ENCODE results near the gene SNTG2.

SNTG2 gene

GRCh38 chr2:1259746-1260145 lies 309.1 kb downstream of the SNTG2 start:
- FAIRE-seq (no peak), DNase-seq (ENCODE audit: insufficient read length, low spot score) (no peak)
- no peak for TF ChIP-seq POLR2A (IDR thresholded peaks at IDR 0.05; ENCODE audit: low read depth, low read length)

- TF ChIP-seq POLR2A (IDR thresholded peaks at IDR 0.05; ENCODE audit: low read depth, low read length): no peak
- FAIRE-seq: no peak
- DNase-seq (ENCODE audit: insufficient read length, low spot score): no peak
Measured at GRCh38 chr2:1262609-1263008, 312.0 kb downstream of the SNTG2 start.

GRCh38 chr2:1265454-1265853 lies 314.8 kb downstream of the SNTG2 start:
- FAIRE-seq: no peak
- no peak for TF ChIP-seq POLR2A (IDR thresholded peaks at IDR 0.05; ENCODE audit: low read depth, low read length)
- no peak for DNase-seq (ENCODE audit: insufficient read length, low spot score)

- TF ChIP-seq POLR2A (IDR thresholded peaks at IDR 0.05; ENCODE audit: low read depth, low read length): no peak
- DNase-seq (ENCODE audit: insufficient read length, low spot score): no peak
- no peak for FAIRE-seq
Measured at GRCh38 chr2:1266351-1266750, 315.7 kb downstream of the SNTG2 start.

GRCh38 chr2:1268034-1268433 lies 317.4 kb downstream of the SNTG2 start:
- TF ChIP-seq POLR2A (IDR thresholded peaks at IDR 0.05; ENCODE audit: low read depth, low read length): no peak
- no peak for DNase-seq (ENCODE audit: insufficient read length, low spot score)
- no peak for FAIRE-seq

- TF ChIP-seq POLR2A (IDR thresholded peaks at IDR 0.05; ENCODE audit: low read depth, low read length): no peak
- FAIRE-seq: no peak
- no peak for DNase-seq (ENCODE audit: insufficient read length, low spot score)
Measured at GRCh38 chr2:1269812-1270211, 319.2 kb downstream of the SNTG2 start.

GRCh38 chr2:1272835-1273234 lies 322.2 kb downstream of the SNTG2 start:
- TF ChIP-seq POLR2A (IDR thresholded peaks at IDR 0.05; ENCODE audit: low read depth, low read length): no peak
- DNase-seq (ENCODE audit: insufficient read length, low spot score) (no peak), FAIRE-seq (no peak)

- no peak for TF ChIP-seq POLR2A (IDR thresholded peaks at IDR 0.05; ENCODE audit: low read depth, low read length)
- DNase-seq (ENCODE audit: insufficient read length, low spot score): no peak
- FAIRE-seq: no peak
Measured at GRCh38 chr2:1277634-1278033, 327.0 kb downstream of the SNTG2 start.

GRCh38 chr2:1278125-1278524 lies 327.5 kb downstream of the SNTG2 start:
- TF ChIP-seq POLR2A (IDR thresholded peaks at IDR 0.05; ENCODE audit: low read depth, low read length): no peak
- DNase-seq (ENCODE audit: insufficient read length, low spot score) (no peak), FAIRE-seq (no peak)

GRCh38 chr2:1278861-1279260 lies 328.2 kb downstream of the SNTG2 start:
- DNase-seq (ENCODE audit: insufficient read length, low spot score): no peak
- no peak for FAIRE-seq
- no peak for TF ChIP-seq POLR2A (IDR thresholded peaks at IDR 0.05; ENCODE audit: low read depth, low read length)

- FAIRE-seq (no peak), DNase-seq (ENCODE audit: insufficient read length, low spot score) (no peak)
- TF ChIP-seq POLR2A (IDR thresholded peaks at IDR 0.05; ENCODE audit: low read depth, low read length): no peak
Measured at GRCh38 chr2:1282552-1282951, 331.9 kb downstream of the SNTG2 start.

- TF ChIP-seq POLR2A (IDR thresholded peaks at IDR 0.05; ENCODE audit: low read depth, low read length): no peak
- no peak for FAIRE-seq
Measured at GRCh38 chr2:1283020-1283801, 332.6 kb downstream of the SNTG2 start.

GRCh38 chr2:1283871-1284270 lies 333.2 kb downstream of the SNTG2 start:
- DNase-seq (ENCODE audit: insufficient read length, low spot score) (no peak), FAIRE-seq (no peak)
- TF ChIP-seq POLR2A (IDR thresholded peaks at IDR 0.05; ENCODE audit: low read depth, low read length): no peak

More at GRCh38 chr2:1283020-1283801, 332.6 kb downstream of the SNTG2 start:
- no peak for DNase-seq (ENCODE audit: insufficient read length, low spot score)

GRCh38 chr2:1286929-1287328 lies 336.3 kb downstream of the SNTG2 start:
- FAIRE-seq (no peak), DNase-seq (ENCODE audit: insufficient read length, low spot score) (no peak)
- TF ChIP-seq POLR2A (IDR thresholded peaks at IDR 0.05; ENCODE audit: low read depth, low read length): no peak

GRCh38 chr2:1287427-1287826 lies 336.8 kb downstream of the SNTG2 start:
- no peak for TF ChIP-seq POLR2A (IDR thresholded peaks at IDR 0.05; ENCODE audit: low read depth, low read length)
- DNase-seq (ENCODE audit: insufficient read length, low spot score): no peak
- no peak for FAIRE-seq
